ENCODE results near the gene ZNF19.

ZNF19 gene

GRCh38 chr16:71443714-71444113, 45.4 kb downstream of the ZNF19 start:
- DNase-seq (ENCODE audit: low spot score): no peak
- no peak overlapping the region for H3K27ac ChIP-seq
- no peak overlapping the region for H3K4me3 ChIP-seq
- TF ChIP-seq CTCF (IDR thresholded peaks at IDR 0.05): no peak

GRCh38 chr16:71442051-71442440, 47.1 kb downstream of the ZNF19 start, which contains the start of gene TLE7:
TLE7 (minus strand) TSS chr16:71442054; CDS start chr16:71433324, 8,730 bp downstream.
- TF ChIP-seq CTCF (IDR thresholded peaks at IDR 0.05): no peak
- no peak within 1 kb of the TSS for H3K27ac ChIP-seq
- no peak for DNase-seq (ENCODE audit: low spot score)
- H3K4me3 ChIP-seq: no peak within 1 kb of the TSS

GRCh38 chr16:71441348-71442050, 47.6 kb downstream of the ZNF19 start:
- Histone ChIP-seq H3K4me3 (no peak overlapping the region), H3K27ac (no peak overlapping the region)
- no peak for DNase-seq (ENCODE audit: low spot score)
- no peak for TF ChIP-seq CTCF (IDR thresholded peaks at IDR 0.05)

- DNase-seq (ENCODE audit: low spot score): no peak
- no peak overlapping the region for H3K27ac ChIP-seq
- no peak for TF ChIP-seq CTCF (IDR thresholded peaks at IDR 0.05)
- H3K4me3 ChIP-seq: no peak overlapping the region
Measured at GRCh38 chr16:71440669-71441347, 48.3 kb downstream of the ZNF19 start.

GRCh38 chr16:71439523-71439922, 49.6 kb downstream of the ZNF19 start:
- H3K4me3 ChIP-seq: no peak overlapping the region
- no peak overlapping the region for H3K27ac ChIP-seq
- DNase-seq (ENCODE audit: low spot score): no peak
- TF ChIP-seq CTCF (IDR thresholded peaks at IDR 0.05): no peak

- no peak overlapping the region for H3K27ac ChIP-seq
- TF ChIP-seq CTCF (IDR thresholded peaks at IDR 0.05): no peak
- no peak for DNase-seq (ENCODE audit: low spot score)
- H3K4me3 ChIP-seq: no peak overlapping the region
Measured at GRCh38 chr16:71436473-71436872, 52.7 kb downstream of the ZNF19 start.

GRCh38 chr16:71432906-71433305, 56.2 kb downstream of the ZNF19 start:
- TF ChIP-seq CTCF (IDR thresholded peaks at IDR 0.05): no peak
- Histone ChIP-seq H3K4me3 (no peak overlapping the region), H3K27ac (no peak overlapping the region)
- no peak for DNase-seq (ENCODE audit: low spot score)

All from coronary artery (tissue), 2 donors.